HEK293 (cell line): ENCODE measurements around the gene SLC12A1.
A peak's percentile ranks its signal among the peaks of the same experiment; 100 is the strongest.

Source experiments
- BCL11B ChIP-seq: fragments of 450-650 bp; formaldehyde crosslinking; IDR thresholded peaks from 2 replicates; pipeline ENCODE4 v1.5.1; 2016; ENCODE audit warnings: low read depth, missing biosample characterization, missing genetic modification characterization
- IKZF3 ChIP-seq: fragments of 450-650 bp; IDR thresholded peaks from 2 replicates; pipeline ENCODE4 v1.5.0; 2018; ENCODE audit warnings: missing biosample characterization, mild to moderate bottlenecking, missing genetic modification characterization, moderate library complexity
- KLF1 ChIP-seq: fragments of 450-650 bp; formaldehyde crosslinking; IDR thresholded peaks from 2 replicates; pipeline ENCODE4 v1.5.1; 2016; ENCODE audit warnings: missing biosample characterization, missing genetic modification characterization
- REST ChIP-seq: fragments of 450-650 bp; formaldehyde crosslinking; IDR thresholded peaks from 2 replicates; pipeline ENCODE4 v1.5.1; 2016; ENCODE audit warnings: missing biosample characterization, missing genetic modification characterization
- YY2 ChIP-seq: fragments of 450-650 bp; formaldehyde crosslinking; IDR thresholded peaks from 2 replicates; pipeline ENCODE4 v1.5.1; 2016; ENCODE audit warnings: missing biosample characterization, missing genetic modification characterization
- ZBTB17 ChIP-seq: fragments of 450-650 bp; formaldehyde crosslinking; IDR thresholded peaks from 2 replicates; pipeline ENCODE4 v1.5.1; 2016; ENCODE audit warnings: missing biosample characterization, missing genetic modification characterization
- ZBTB7A ChIP-seq: fragments of 450-650 bp; formaldehyde crosslinking; IDR thresholded peaks from 2 replicates; pipeline ENCODE4 v1.5.1; 2016; ENCODE audit warnings: low read depth, missing biosample characterization, missing genetic modification characterization
- ZNF19 ChIP-seq: fragments of 450-650 bp; formaldehyde crosslinking; IDR thresholded peaks from 2 replicates; pipeline ENCODE4; 2016; ENCODE audit warnings: missing biosample characterization, missing genetic modification characterization, low read depth
- ZNF488 ChIP-seq: fragments of 450-650 bp; formaldehyde crosslinking; IDR thresholded peaks from 2 replicates; pipeline ENCODE4 v1.5.1; 2016; ENCODE audit warnings: missing biosample characterization, missing genetic modification characterization
- ZNF777 ChIP-seq: fragments of 450-650 bp; formaldehyde crosslinking; IDR thresholded peaks from 2 replicates; pipeline ENCODE4 v1.5.1; 2017; ENCODE audit warnings: missing biosample characterization, missing genetic modification characterization, borderline replicate concordance
- ZSCAN5A ChIP-seq: fragments of 450-650 bp; formaldehyde crosslinking; IDR thresholded peaks from 2 replicates; pipeline ENCODE4 v1.5.1; 2016; ENCODE audit warnings: missing biosample characterization, missing genetic modification characterization
- TF ChIP-seq, protein P1 (sequence below): fragments of 450-650 bp; formaldehyde crosslinking; IDR thresholded peaks from 2 replicates; pipeline ENCODE4 v1.5.0; 2017; ENCODE audit warnings: missing biosample characterization, missing genetic modification characterization, borderline replicate concordance
- TF ChIP-seq, protein P2 (sequence below): fragments of 450-650 bp; formaldehyde crosslinking; IDR thresholded peaks from 2 replicates; pipeline ENCODE4 v1.5.1; 2016; ENCODE audit warnings: missing biosample characterization, missing genetic modification characterization
- TF ChIP-seq, protein P3 (sequence below): fragments of 450-650 bp; formaldehyde crosslinking; conservative IDR thresholded peaks from 2 replicates; pipeline ENCODE4 v1.5.1; 2016; ENCODE audit warnings: low read depth, missing biosample characterization, missing genetic modification characterization

SLC12A1 gene

DNA sequence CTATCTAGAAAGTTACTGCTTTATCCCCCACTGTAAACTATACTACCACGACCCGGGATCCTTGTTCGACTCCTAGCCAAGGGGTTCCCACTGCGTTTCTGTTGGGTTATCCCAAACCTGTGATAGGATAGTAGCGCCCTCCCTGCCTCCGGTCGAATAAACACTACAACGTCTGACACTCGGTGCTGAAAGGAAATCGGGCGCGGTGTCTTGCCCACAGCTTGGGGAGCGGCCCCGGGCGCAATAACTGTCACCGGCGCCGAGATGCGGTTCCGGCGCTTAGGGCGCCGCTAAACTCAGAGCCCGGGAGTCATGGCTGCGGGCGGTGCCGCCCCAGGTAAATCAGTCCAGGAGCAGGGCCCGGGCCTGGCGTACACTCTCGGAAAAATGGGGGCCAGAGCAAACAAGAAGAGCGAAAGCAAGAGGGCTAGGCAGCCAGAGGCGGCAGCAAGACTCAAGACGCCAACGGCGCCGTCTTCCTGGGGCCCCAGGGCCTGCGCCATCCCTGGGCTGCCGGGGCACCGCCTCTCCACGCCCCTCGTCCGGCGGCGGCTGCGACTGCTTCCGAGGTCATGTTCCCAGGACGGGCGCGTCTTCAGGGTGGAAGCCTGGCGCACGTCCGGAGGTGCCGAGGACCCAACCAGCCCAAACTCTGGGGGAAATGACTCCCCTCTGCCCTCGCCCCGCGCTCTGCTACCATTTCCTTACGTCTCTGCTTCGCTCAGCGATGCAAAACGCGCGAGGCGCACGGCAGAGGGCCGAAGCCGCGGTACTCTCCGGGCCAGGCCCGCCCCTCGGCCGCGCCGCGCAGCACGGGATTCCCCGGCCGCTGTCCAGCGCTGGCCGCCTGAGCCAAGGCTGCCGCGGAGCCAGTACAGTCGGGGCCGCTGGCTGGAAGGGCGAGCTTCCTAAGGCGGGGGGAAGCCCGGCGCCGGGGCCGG is 125.0 kb downstream of the SLC12A1 start, which contains the start of gene DUT (continued):
- TF ChIP-seq BCL11B (no peak), ZSCAN5A (tag by site-specific recombination) (0 out of 2 replicates have a peak, but pooled peaks have one; percentile 22), KLF1 (tag by site-specific recombination) (peak; percentile 71), ZNF19 (tag by site-specific recombination) (no peak), ZBTB7A (tag by site-specific recombination) (no peak), IKZF3 (0 out of 2 replicates have a peak, but pooled peaks have one; percentile 9), ZNF777 (tag by site-specific recombination) (no peak), YY2 (tag by site-specific recombination) (peak; percentile 64; the same call in 1 of the 2 replicates), REST (peak; percentile 91), ZBTB17 (tag by site-specific recombination) (no peak), ZNF488 (no peak)
- TF ChIP-seq, protein P1, sequence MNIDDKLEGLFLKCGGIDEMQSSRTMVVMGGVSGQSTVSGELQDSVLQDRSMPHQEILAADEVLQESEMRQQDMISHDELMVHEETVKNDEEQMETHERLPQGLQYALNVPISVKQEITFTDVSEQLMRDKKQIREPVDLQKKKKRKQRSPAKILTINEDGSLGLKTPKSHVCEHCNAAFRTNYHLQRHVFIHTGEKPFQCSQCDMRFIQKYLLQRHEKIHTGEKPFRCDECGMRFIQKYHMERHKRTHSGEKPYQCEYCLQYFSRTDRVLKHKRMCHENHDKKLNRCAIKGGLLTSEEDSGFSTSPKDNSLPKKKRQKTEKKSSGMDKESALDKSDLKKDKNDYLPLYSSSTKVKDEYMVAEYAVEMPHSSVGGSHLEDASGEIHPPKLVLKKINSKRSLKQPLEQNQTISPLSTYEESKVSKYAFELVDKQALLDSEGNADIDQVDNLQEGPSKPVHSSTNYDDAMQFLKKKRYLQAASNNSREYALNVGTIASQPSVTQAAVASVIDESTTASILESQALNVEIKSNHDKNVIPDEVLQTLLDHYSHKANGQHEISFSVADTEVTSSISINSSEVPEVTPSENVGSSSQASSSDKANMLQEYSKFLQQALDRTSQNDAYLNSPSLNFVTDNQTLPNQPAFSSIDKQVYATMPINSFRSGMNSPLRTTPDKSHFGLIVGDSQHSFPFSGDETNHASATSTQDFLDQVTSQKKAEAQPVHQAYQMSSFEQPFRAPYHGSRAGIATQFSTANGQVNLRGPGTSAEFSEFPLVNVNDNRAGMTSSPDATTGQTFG (tag by site-specific recombination), result no peak
- TF ChIP-seq, protein P2, sequence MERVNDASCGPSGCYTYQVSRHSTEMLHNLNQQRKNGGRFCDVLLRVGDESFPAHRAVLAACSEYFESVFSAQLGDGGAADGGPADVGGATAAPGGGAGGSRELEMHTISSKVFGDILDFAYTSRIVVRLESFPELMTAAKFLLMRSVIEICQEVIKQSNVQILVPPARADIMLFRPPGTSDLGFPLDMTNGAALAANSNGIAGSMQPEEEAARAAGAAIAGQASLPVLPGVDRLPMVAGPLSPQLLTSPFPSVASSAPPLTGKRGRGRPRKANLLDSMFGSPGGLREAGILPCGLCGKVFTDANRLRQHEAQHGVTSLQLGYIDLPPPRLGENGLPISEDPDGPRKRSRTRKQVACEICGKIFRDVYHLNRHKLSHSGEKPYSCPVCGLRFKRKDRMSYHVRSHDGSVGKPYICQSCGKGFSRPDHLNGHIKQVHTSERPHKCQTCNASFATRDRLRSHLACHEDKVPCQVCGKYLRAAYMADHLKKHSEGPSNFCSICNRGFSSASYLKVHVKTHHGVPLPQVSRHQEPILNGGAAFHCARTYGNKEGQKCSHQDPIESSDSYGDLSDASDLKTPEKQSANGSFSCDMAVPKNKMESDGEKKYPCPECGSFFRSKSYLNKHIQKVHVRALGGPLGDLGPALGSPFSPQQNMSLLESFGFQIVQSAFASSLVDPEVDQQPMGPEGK (tag by site-specific recombination), result peak; percentile 71
- TF ChIP-seq, protein P3, sequence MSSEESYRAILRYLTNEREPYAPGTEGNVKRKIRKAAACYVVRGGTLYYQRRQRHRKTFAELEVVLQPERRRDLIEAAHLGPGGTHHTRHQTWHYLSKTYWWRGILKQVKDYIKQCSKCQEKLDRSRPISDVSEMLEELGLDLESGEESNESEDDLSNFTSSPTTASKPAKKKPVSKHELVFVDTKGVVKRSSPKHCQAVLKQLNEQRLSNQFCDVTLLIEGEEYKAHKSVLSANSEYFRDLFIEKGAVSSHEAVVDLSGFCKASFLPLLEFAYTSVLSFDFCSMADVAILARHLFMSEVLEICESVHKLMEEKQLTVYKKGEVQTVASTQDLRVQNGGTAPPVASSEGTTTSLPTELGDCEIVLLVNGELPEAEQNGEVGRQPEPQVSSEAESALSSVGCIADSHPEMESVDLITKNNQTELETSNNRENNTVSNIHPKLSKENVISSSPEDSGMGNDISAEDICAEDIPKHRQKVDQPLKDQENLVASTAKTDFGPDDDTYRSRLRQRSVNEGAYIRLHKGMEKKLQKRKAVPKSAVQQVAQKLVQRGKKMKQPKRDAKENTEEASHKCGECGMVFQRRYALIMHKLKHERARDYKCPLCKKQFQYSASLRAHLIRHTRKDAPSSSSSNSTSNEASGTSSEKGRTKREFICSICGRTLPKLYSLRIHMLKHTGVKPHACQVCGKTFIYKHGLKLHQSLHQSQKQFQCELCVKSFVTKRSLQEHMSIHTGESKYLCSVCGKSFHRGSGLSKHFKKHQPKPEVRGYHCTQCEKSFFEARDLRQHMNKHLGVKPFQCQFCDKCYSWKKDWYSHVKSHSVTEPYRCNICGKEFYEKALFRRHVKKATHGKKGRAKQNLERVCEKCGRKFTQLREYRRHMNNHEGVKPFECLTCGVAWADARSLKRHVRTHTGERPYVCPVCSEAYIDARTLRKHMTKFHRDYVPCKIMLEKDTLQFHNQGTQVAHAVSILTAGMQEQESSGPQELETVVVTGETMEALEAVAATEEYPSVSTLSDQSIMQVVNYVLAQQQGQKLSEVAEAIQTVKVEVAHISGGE (tag by site-specific recombination), result peak; percentile 89
